ENCODE results near the gene CPEB4. TPM values are rescaled to one million over a fixed set of nuclear protein-coding genes. Genes with fewer than 3 reads are reported as not detected.

Gene CPEB4
- total RNA-seq, 1 donor from 2014 or later, result 12.5 TPM

DNA sequence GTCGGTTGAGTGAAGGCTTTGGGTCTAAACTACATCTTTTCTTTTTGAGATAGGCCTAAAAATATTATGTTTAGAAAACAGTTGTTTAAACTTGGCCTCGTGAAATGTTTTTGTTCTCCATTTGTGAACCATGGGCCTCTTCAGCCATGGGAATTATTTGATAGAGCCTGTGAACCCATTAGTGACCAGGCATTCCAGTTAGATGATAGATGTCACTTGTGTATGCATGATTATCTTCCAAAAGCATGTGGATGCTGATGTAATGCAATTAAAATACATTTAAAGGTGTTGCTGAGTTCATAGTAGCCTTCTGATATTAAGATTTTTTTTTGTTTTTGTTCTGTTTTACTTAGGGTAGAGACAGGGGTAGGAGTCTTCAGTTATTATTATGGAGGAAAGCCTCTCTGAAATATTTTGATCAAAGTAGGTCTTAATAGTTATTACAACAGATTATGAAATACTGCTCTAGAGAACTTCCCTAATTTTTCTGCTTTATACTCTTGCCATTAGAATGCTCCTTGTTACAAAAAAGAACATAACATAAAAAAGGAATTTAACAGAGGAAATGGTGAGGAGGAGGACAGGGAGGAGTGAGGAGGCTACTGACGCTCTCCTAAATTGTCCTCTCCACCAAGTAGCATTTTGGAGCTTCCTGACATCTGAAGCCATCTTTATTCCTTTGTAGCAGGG, 32.9 kb downstream of the CPEB4 start:
- H3K4me1 Mint-ChIP-seq, result peaks cover 12% of the 10 kb centered on the region
- peaks cover 2% of the 10 kb centered on the region for H3K36me3 Mint-ChIP-seq
- H3K27ac Mint-ChIP-seq, result no peak overlapping the region
- Histone ChIP-seq H3K9me3 (ENCODE audit: low read depth) (no peaks in the 10 kb centered on the region), H3K4me2 (no peak overlapping the region), H3K4me1 (peaks cover 52% of the 10 kb centered on the region), H4K20me1 (ENCODE audit: low read depth) (no peaks in the 10 kb centered on the region), H3K9ac (no peak overlapping the region), H2AFZ (replicated peaks) (no peak overlapping the region), H3K27me3 (no peaks in the 10 kb centered on the region), H3K27ac (no peak overlapping the region), H3K79me2 (ENCODE audit: low read depth) (peaks cover 11% of the 10 kb centered on the region), H3K4me3 (no peak overlapping the region), H3F3A (ENCODE audit: low read depth) (peaks cover 16% of the 10 kb centered on the region), H3K36me3 (no peaks in the 10 kb centered on the region)
- no peak overlapping the region for H3K4me3 Mint-ChIP-seq
- no peaks in the 10 kb centered on the region for H3K9me3 Mint-ChIP-seq
- no peak for DNase-seq (ENCODE audit: low spot score)
- H3K27me3 Mint-ChIP-seq (ENCODE audit: insufficient read depth, low read depth), result peaks cover 2% of the 10 kb centered on the region
- no peak for TF ChIP-seq CTCF (IDR thresholded peaks at IDR 0.05)
- TF ChIP-seq EZH2phosphoT487 (IDR thresholded peaks at IDR 0.05), result no peak
- no peak for TF ChIP-seq EZH2 (IDR thresholded peaks at IDR 0.05)

DNA sequence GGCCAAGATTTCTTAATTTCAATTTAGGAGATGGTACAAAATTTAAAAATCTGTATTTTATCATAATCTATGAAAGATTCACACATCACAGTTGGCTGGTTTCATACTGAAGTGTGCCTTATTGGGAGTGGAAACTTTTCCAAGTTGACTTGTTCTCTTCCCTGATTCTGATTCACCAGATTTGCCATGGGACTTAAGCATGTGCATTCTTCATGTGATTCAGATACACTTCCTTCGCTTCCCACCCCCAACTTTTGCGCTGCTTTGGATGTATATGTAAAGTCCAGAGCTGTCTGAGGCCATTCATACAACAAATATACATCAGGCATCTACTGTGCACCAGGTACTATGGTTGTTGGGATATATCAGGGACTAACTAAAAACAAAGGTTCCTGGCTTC, 34.4 kb downstream of the CPEB4 start:
- no peaks in the 10 kb centered on the region for H3K36me3 ChIP-seq
- no peak overlapping the region for H3K27ac ChIP-seq
- peaks cover 7% of the 10 kb centered on the region for H3K4me1 Mint-ChIP-seq

DNA sequence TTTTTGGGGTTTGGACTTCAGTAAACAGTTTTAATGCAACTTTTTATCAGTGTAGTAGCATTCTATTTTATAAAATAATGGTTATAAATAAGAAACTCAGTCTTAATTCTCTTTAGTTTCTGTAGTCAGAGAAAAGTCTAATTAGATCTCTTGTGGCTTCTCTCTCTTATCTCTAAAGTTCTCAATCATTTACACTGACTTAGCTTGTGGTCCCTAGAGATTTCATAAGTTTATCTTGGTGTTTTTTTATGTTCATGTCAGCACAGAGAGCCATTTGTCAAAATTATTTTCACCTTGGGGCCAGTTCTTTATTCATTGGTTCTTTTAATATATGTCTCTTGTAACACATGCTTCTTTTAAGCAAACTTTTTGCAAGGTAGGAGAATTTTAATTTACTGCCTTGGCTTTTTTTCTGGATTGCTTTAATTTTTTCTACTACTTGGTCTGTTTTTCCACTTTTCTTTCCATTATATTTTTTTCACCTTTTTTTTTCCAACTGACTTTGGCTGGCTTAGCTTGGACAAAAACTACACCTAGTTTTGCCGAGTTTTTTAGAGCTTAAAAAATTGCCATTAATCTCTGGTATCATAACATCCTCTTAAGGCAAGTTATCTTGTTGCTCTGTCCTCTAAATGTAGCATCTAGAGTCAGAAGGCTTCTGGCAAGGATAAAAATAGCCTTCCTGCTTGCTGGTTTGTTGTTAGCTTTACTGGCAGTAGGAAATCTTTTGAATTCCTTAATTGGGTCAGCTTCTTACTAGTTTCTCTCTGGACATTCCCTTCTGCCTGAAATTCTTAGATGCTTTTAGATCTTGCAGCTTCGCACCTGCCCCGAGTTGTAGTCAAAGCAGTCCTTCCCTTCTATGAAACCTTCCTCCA, 35.3 kb downstream of the CPEB4 start:
- TF ChIP-seq EZH2phosphoT487 (IDR thresholded peaks at IDR 0.05), result no peak
- no peaks in the 10 kb centered on the region for H3K9me3 ChIP-seq (ENCODE audit: low read depth)
- H3K27me3 ChIP-seq, result no peaks in the 10 kb centered on the region
- peak overlapping the region; percentile 47 for H3K27ac ChIP-seq
- no peak overlapping the region for H3K4me3 ChIP-seq
- no peaks in the 10 kb centered on the region for H3K36me3 ChIP-seq
- Mint-ChIP-seq H3K9me3 (no peaks in the 10 kb centered on the region), H3K4me1 (peaks cover 11% of the 10 kb centered on the region), H3K27me3 (ENCODE audit: insufficient read depth, low read depth) (no peaks in the 10 kb centered on the region), H3K27ac (no peak overlapping the region), H3K4me3 (no peak overlapping the region), H3K36me3 (peaks cover 2% of the 10 kb centered on the region)
- H3F3A ChIP-seq (ENCODE audit: low read depth), result peaks cover 16% of the 10 kb centered on the region
- peak overlapping the region; percentile 29 for H3K4me2 ChIP-seq
- H4K20me1 ChIP-seq (ENCODE audit: low read depth), result no peaks in the 10 kb centered on the region
- peaks cover 8% of the 10 kb centered on the region for H3K79me2 ChIP-seq (ENCODE audit: low read depth)
- no peak overlapping the region for H3K9ac ChIP-seq
- peaks cover 52% of the 10 kb centered on the region for H3K4me1 ChIP-seq
- peak; percentile 18 for DNase-seq (ENCODE audit: low spot score)
- H2AFZ ChIP-seq (replicated peaks), result peak overlapping the region; percentile 13

More for the DNA sequence above, 34.4 kb downstream of the CPEB4 start:
- TF ChIP-seq CTCF (IDR thresholded peaks at IDR 0.05) (no peak), EZH2phosphoT487 (IDR thresholded peaks at IDR 0.05) (no peak)
- Mint-ChIP-seq H3K9me3 (no peaks in the 10 kb centered on the region), H3K27me3 (ENCODE audit: insufficient read depth, low read depth) (peaks cover under 1% of the 10 kb centered on the region), H3K36me3 (peaks cover 2% of the 10 kb centered on the region), H3K4me3 (no peak overlapping the region), H3K27ac (no peak overlapping the region)
- H3K9me3 ChIP-seq (ENCODE audit: low read depth), result no peaks in the 10 kb centered on the region
- DNase-seq (ENCODE audit: low spot score), result no peak
- H3F3A ChIP-seq (ENCODE audit: low read depth), result peaks cover 16% of the 10 kb centered on the region
- peaks cover 52% of the 10 kb centered on the region for H3K4me1 ChIP-seq
- H2AFZ ChIP-seq (replicated peaks), result no peak overlapping the region
- no peak overlapping the region for H3K4me2 ChIP-seq
- H3K27me3 ChIP-seq, result no peaks in the 10 kb centered on the region
- peaks cover 11% of the 10 kb centered on the region for H3K79me2 ChIP-seq (ENCODE audit: low read depth)
- no peak overlapping the region for H3K4me3 ChIP-seq
- H3K9ac ChIP-seq, result no peak overlapping the region
- H4K20me1 ChIP-seq (ENCODE audit: low read depth), result no peaks in the 10 kb centered on the region
